CD4-positive, alpha-beta T cell (primary cell): Measurements from ENCODE around the gene POLR3GL. TPM values are rescaled to one million over a fixed set of nuclear protein-coding genes. Genes with fewer than 3 reads are reported as not detected.

Experiments
- ATAC-seq: fragments of 200-7000 bp; cut with Tn5 transposase; one replicate; pipeline ENCODE4 v1.10.0; 2022; ENCODE audit warnings: mild to moderate bottlenecking; ENCODE audit not compliant: poor library complexity
- CTCF ChIA-PET: fragments of 350-600 bp; sonication (Branson Sonifier 250); formaldehyde crosslinking; loops from one replicate; lab custom pipeline; 2021; ENCODE audit warnings: antibody characterized with exemption, inconsistent platforms; lab: Charles Lee
- POLR2A ChIA-PET: fragments of 350-600 bp; sonication (Branson Sonifier 250); formaldehyde crosslinking; loops from one replicate; lab custom pipeline; 2021; ENCODE audit warnings: antibody characterized with exemption, inconsistent platforms; lab: Charles Lee
- DNase-seq, 14 experiments: peaks; one replicate each; pipeline ENCODE4 v3.0.0-alpha.2; 2013 to 2020; ENCODE audit warnings: mixed read lengths in 2 of 14
- H3K27ac ChIP-seq, 2 donors: one replicate each; pipeline versions ENCODE4 v1.5.1 to v1.7.0; 2013; ENCODE audit warnings: low read length in 2 of 2, low read depth in 1 of 2, mild to moderate bottlenecking in 1 of 2
- H3K27me3 ChIP-seq, 2 experiments: 1 replicate in 1 of 2; 2 replicates in 1 of 2; pipeline versions ENCODE4 v1.6.1 to v1.7.0; 2013; ENCODE audit warnings: low read length in 2 of 2, control low read depth in 1 of 2, mild to moderate bottlenecking in 1 of 2, moderate library complexity in 1 of 2; ENCODE audit not compliant: insufficient read depth in 2 of 2, control insufficient read depth in 1 of 2
- H3K36me3 ChIP-seq: one replicate; pipeline ENCODE4 v1.6.1; 2013; ENCODE audit warnings: low read length, control low read depth; ENCODE audit not compliant: insufficient read depth
- H3K4me1 ChIP-seq: one replicate; pipeline ENCODE4 v1.6.1; 2013; ENCODE audit warnings: low read length, control low read depth; ENCODE audit not compliant: insufficient read depth
- H3K4me3 ChIP-seq: one replicate; pipeline ENCODE4 v1.5.1; 2013; ENCODE audit warnings: mild to moderate bottlenecking, low read length, moderate library complexity
- H3K9me3 ChIP-seq, 2 experiments: 1 replicate in 1 of 2; 2 replicates in 1 of 2; pipeline versions ENCODE4 v1.6.1 to v1.7.0; 2013; ENCODE audit warnings: low read length in 2 of 2, mild to moderate bottlenecking in 2 of 2, control low read depth in 1 of 2, moderate library complexity in 1 of 2; ENCODE audit not compliant: control insufficient read depth in 1 of 2, insufficient read depth in 1 of 2
- H3K27ac Mint-ChIP-seq: one replicate; pipeline ENCODE4 v1.8.0; 2020; ENCODE audit warnings: mixed read lengths
- H3K27me3 Mint-ChIP-seq: one replicate; pipeline ENCODE4 v1.8.0; 2021; ENCODE audit warnings: mixed read lengths
- H3K36me3 Mint-ChIP-seq: one replicate; pipeline ENCODE4 v1.8.0; 2021; ENCODE audit warnings: low read depth, mixed read lengths
- H3K4me1 Mint-ChIP-seq: one replicate; pipeline ENCODE4 v1.8.0; 2021; ENCODE audit warnings: low read depth, mixed read lengths
- H3K4me3 Mint-ChIP-seq: one replicate; pipeline ENCODE4 v1.8.0; 2020; ENCODE audit warnings: mild to moderate bottlenecking, mixed read lengths
- H3K9me3 Mint-ChIP-seq: one replicate; pipeline ENCODE4 v1.8.0; 2020; ENCODE audit warnings: mixed read lengths
- CTCF ChIP-seq: fragments of 200-600 bp; IDR thresholded peaks from one replicate; pipeline ENCODE4 v1.8.0; 2022; ENCODE audit warnings: antibody characterized with exemption, mild to moderate bottlenecking
- intact Hi-C, 2 experiments: fragments of 100-400 bp; cut with DNase I in 1 of 2; cut with micrococcal nuclease in 1 of 2; formaldehyde crosslinking; loops; one replicate each; pipeline versions ENCODE4 v1.15.1 to v1.9.0; 2023 to 2025; cut with DNase I, micrococcal nuclease
- total RNA-seq, 174 experiments: library from RNA in 2 of 174; stranded (reverse) in 2 of 174; gene quantifications; one replicate each; pipeline ENCODE4 v1.2.3 and lab custom pipeline; 2021 to 2026

The POLR3GL gene
- total RNA-seq, 2 experiments from 2014 or later, result 17.2 to 17.8 TPM

- Mint-ChIP-seq H3K36me3 (peaks cover 2% of the 10 kb centered on the region), H3K27ac (no peak overlapping the region), H3K4me1 (peaks cover 33% of the 10 kb centered on the region), H3K4me3 (no peak overlapping the region), H3K9me3 (no peaks in the 10 kb centered on the region), H3K27me3 (no peaks in the 10 kb centered on the region)
- ChIA-PET POLR2A (interaction anchor here (7.4 kb wide), 1 partner anchor 11 kb away, joined by 123 read pairs; the partner anchor contains the start of gene TXNIP), CTCF (interaction anchor here (0.7 to 1.9 kb wide), 3 partner anchors 9 to 33 kb away, joined by 3 to 10 read pairs (median 3); no protein-coding TSS in a partner anchor)
- H3K27ac ChIP-seq, result no peak overlapping the region
- H3K36me3 ChIP-seq, result no peaks in the 10 kb centered on the region
- no peak overlapping the region for H3K4me3 ChIP-seq
- TF ChIP-seq CTCF, result no peak
- intact Hi-C loops, result no loop called here
- DNase-seq, result no peak
- H3K4me1 ChIP-seq, result peaks cover 77% of the 10 kb centered on the region
- no peaks in the 10 kb centered on the region for H3K27me3 ChIP-seq
- H3K9me3 ChIP-seq, result no peaks in the 10 kb centered on the region
- no peak for ATAC-seq
Observed at GRCh38 chr1:145986551-145986950, 22.1 kb downstream of the POLR3GL start.

GRCh38 chr1:145987926-145988325 is 23.4 kb downstream of the POLR3GL start:
- no peak overlapping the region for H3K4me3 ChIP-seq
- Mint-ChIP-seq H3K27ac (peak overlapping the region; percentile 81), H3K4me1 (peaks cover 46% of the 10 kb centered on the region), H3K9me3 (no peaks in the 10 kb centered on the region), H3K36me3 (peaks cover 16% of the 10 kb centered on the region), H3K27me3 (no peaks in the 10 kb centered on the region), H3K4me3 (no peak overlapping the region)
- ATAC-seq (no peak), DNase-seq (no peak)
- no peak overlapping the region for H3K27ac ChIP-seq
- H3K9me3 ChIP-seq, result no peaks in the 10 kb centered on the region
- CTCF ChIA-PET, result interaction anchor here (1.1 to 2.5 kb wide), 4 partner anchors 10 to 96 kb away, joined by 3 to 18 read pairs (median 10); no protein-coding TSS in a partner anchor
- peaks cover 75% of the 10 kb centered on the region for H3K4me1 ChIP-seq
- intact Hi-C loops, result loop anchor here in 1 of 2 experiments (1.0 kb wide), 2 partner anchors 8 kb away; partner anchors contain the start of gene TXNIP
- TF ChIP-seq CTCF, result no peak
- no peaks in the 10 kb centered on the region for H3K27me3 ChIP-seq
- POLR2A ChIA-PET, result interaction anchor here (1.1 to 11.8 kb wide), 8 partner anchors 8 to 129 kb away, joined by 3 to 625 read pairs (median 18); partner anchors contain the start of genes ANKRD34A, LIX1L, PIAS3 and POLR3GL
- peaks cover 13% of the 10 kb centered on the region for H3K36me3 ChIP-seq

GRCh38 chr1:145988773-145989172 is 24.3 kb downstream of the POLR3GL start:
- intact Hi-C loops, result loop anchor here in 1 of 2 experiments (1.0 kb wide), 2 partner anchors 8 kb away; partner anchors contain the start of gene TXNIP
- Histone ChIP-seq H3K36me3 (peaks cover 22% of the 10 kb centered on the region), H3K27ac (peak overlapping the region; percentile 36 to 44), H3K4me1 (peaks cover 74% of the 10 kb centered on the region), H3K4me3 (no peak overlapping the region), H3K27me3 (no peaks in the 10 kb centered on the region), H3K9me3 (no peaks in the 10 kb centered on the region)
- Mint-ChIP-seq H3K4me1 (peaks cover 55% of the 10 kb centered on the region), H3K27ac (peak overlapping the region; percentile 81), H3K9me3 (no peaks in the 10 kb centered on the region), H3K36me3 (peaks cover 24% of the 10 kb centered on the region), H3K4me3 (peak overlapping the region; percentile 52), H3K27me3 (no peaks in the 10 kb centered on the region)
- DNase-seq, result peak in 3 of 14 experiments; percentile 56 to 63 (median 56)
- no peak for TF ChIP-seq CTCF
- CTCF ChIA-PET, result interaction anchor here (0.5 to 2.5 kb wide), 5 partner anchors 9 to 97 kb away, joined by 3 to 18 read pairs (median 8); no protein-coding TSS in a partner anchor
- peak; percentile 75 for ATAC-seq
- POLR2A ChIA-PET, result interaction anchor here (0.7 to 11.8 kb wide), 14 partner anchors 9 to 143 kb away, joined by 3 to 625 read pairs (median 10); partner anchors contain the start of genes ANKRD34A, LIX1L, NUDT17 and PIAS3
